A673 (cell line): ENCODE data around the gene MORN4.

Source experiments
- EZH2 ChIP-seq: fragments of 200-600 bp; sonication (generic); IDR thresholded peaks from 2 replicates; pipeline ENCODE4 v1.6.1; 2017; ENCODE audit warnings: borderline replicate concordance, low read depth, mild to moderate bottlenecking, mixed read lengths, antibody characterized with exemption, low read length; ENCODE audit not compliant: poor library complexity, severe bottlenecking
- TF ChIP-seq, protein P1 (sequence below): fragments of 300-800, 200-600 bp; sonication (generic); conservative IDR thresholded peaks from 2 replicates; pipeline ENCODE4 v1.5.1; 2017; ENCODE audit warnings: low read depth, mild to moderate bottlenecking, antibody characterized with exemption, low read length, moderate library complexity, mixed read lengths

DNA sequence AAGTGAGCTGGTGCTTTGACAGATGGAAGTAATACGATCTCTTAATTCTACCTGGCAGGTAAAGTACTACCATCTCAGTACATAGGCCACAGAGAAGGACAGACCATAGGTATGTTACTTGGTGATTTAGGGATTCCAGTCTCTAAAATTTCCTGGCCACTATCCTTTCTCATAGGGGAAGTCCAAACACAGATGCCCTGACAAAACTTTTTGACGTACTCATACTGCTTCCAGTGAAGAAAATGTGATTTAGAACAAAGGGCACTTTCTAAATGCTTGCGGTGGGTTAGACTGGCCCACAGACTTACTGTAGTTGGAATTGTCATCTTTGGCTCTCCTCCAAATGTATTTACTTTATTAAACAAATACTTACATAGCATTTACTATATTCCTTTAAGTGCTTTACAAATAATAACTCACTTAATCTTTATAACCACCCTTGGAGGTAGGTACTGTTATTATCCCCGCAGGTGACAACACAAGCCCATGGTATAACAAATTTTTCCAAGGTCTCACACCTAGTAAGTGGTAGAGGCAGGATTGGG lies 10.2 kb upstream of the MORN4 start:
- TF ChIP-seq, protein P1, sequence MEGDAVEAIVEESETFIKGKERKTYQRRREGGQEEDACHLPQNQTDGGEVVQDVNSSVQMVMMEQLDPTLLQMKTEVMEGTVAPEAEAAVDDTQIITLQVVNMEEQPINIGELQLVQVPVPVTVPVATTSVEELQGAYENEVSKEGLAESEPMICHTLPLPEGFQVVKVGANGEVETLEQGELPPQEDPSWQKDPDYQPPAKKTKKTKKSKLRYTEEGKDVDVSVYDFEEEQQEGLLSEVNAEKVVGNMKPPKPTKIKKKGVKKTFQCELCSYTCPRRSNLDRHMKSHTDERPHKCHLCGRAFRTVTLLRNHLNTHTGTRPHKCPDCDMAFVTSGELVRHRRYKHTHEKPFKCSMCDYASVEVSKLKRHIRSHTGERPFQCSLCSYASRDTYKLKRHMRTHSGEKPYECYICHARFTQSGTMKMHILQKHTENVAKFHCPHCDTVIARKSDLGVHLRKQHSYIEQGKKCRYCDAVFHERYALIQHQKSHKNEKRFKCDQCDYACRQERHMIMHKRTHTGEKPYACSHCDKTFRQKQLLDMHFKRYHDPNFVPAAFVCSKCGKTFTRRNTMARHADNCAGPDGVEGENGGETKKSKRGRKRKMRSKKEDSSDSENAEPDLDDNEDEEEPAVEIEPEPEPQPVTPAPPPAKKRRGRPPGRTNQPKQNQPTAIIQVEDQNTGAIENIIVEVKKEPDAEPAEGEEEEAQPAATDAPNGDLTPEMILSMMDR = no peak
- TF ChIP-seq EZH2 = no peak
